CD4-positive, alpha-beta T cell treated with Interleukin-21 for 1 hour (primary cell): ENCODE results near the gene RASSF5.
A peak's percentile ranks its signal among the peaks of the same experiment; 100 is the strongest.

Experiments used
- DNase-seq: peaks from one replicate; pipeline ENCODE4 v3.0.0-alpha.2; 2020

Gene RASSF5

DNA sequence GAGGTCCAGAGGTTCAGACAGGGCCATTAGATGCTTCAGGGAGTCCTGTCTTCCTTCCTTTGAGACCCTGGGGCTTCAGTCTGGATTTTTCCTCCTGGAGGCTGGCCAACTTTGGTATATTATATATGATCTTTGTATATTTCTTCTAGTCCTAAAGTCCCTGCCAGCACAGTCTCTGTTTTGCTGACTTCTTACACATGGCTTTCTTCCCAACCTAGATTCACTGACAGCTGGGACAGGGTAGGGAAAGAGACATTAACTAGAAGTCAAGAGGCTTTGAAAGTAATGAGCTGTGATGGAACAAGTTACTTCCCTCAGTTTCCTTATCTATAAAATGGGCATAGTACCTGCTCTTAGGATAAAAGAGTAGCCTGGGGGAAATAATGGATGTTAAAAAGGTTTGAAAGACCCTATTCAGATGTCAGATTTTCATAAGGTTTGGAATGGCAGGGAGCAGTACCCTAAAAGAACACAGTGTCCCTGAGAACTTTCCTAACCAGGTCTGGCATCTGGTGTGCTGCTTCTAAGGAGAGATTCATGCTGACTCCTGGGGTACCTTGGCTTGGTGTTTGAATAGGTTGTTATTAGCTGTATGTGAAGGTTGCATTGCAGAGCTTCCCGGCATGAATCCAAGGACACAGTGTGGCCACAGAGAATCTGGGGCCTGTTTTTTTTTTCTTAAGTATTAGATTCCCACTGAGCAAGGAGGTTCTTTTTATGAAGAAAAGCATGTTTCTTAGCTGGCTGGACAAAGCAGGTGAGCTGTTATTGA lies 47.6 kb downstream of the RASSF5 start:
- no peak for DNase-seq

DNA sequence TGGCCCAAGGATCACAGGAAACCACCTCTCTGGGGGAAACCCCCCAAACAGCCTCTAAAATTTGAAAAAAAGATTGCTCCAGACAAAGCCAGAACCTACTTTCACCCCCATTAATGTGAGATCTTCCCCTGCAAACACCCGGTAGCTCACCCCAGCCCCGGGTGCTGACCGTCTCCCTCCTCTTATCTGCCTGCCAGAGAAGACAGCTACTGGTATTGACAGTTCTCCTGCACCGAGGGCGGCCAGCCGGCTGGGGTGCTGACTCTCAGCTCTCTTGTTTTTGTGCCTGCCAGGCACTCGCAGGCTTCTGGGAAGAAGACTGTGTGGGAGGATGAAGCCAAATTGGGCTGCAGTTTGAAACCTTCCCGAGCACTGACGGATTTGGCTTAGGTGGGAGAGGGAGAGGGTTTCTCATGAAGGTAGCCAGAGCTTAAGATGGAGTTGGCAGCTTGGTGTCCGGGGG lies 48.2 kb downstream of the RASSF5 start:
- peak; percentile 63 for DNase-seq

DNA sequence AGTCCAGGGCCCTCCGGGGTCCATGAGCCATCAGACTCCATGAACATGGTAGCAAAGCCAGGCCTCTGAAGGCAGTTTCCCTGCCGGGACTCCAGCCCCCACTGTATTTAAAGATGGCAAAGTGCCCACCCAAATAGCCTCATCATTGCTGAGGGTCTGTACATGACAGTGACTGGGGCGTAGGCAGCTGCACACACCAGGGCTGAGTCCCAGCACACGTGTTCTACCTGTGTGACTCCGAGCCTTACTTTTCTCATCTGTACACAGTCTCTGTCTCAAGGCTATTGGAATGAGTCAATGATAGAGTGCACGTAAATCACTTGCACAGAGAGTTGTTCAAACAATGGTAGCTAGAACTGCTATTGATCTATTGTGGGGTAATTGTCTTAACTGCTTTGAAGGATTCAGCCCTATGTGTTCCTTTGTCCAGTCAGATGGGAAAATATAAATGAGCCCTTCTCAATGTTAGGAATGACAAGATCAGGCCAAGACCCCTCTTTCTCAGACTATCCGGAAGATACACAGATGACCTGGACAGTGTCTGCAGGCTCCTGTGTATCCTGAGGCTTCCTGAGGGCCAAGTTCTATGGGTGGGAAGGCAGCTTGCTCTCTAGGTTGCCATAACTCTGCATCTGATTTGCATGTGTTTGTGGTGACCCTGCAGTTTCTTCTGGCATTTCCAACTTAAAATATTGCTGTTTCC lies 48.9 kb downstream of the RASSF5 start:
- no peak for DNase-seq

DNA sequence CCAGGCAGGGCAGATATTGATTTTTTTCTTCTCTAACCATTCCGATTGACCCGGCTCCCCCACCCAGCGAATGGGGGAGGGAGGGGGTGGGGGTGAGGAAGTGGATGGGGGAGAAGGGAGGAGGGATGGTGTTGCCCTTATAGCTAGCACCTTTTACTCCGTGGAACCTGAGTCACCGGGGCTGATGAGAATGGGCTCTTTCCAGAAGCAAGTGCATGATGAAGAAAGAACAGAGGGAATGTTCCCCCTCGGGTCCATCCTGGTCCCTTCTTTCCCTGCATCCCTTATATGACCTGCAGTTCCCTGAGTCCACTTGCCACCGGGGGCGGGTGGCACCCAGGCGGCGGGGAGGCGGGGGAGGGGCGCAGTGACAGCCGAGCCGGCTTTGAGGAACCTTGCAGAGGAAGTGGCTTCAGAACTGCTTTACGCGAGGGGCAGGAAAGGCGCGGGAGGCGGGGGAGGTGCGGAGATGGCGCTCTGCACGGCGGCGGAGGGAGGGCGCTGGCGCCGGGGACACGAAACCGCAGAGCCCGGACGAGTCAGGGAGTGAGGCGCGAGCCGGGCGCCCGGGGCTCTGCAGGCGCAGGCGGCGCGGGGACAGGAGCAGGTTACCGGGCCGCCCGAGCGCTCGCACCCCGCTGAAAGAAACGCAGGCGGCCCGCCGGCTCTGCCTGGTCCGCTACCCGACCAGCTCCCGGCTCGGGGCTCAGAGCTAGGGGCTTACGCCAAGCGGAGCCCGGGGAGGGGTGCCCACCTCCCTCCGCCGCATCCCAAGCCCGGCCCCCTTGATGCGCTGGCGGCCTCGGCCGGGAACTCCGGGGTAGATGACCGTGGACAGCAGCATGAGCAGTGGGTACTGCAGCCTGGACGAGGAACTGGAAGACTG lies 49.7 kb downstream of the RASSF5 start:
- DNase-seq, result peak; percentile 88

DNA sequence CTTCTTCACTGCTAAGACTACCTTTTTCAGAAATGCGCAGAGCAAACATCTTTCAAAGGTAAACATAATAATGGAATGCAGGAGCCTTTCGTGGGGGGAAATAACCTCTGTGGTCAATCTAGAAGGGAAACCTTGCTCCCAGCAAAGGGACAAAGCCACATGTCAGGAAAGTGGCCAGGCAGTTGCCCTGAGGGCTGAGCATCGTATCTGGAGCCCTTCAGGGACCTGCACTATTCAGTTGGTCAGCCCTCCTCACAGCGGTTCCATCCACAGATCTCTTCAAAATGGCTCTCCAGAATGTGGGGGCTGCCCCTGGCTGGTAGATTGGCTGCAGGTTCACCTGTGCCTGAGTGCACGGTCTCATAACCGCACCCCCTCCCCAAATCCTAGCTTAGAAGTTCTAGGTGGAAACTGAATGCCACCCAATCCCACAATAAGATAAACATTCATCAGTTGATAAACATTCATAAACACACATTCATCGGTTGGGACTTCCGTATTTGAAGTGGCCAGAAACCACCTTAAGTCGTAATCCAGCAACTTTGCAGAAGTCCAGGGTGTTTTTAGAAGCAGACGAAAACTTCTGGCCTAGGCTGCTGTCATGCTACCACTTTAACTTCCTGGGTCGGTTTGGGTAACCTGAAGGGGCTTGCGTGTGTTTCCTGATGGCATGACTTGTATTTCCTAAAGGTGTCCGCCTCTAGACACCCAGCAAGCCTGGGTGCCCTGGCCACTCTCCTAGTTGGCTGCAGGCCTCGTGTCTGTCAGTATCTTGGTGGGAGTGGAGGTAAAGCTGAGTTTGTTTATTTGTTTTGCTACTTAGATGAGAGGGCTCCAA lies 50.5 kb downstream of the RASSF5 start:
- peak; percentile 51 for DNase-seq

DNA sequence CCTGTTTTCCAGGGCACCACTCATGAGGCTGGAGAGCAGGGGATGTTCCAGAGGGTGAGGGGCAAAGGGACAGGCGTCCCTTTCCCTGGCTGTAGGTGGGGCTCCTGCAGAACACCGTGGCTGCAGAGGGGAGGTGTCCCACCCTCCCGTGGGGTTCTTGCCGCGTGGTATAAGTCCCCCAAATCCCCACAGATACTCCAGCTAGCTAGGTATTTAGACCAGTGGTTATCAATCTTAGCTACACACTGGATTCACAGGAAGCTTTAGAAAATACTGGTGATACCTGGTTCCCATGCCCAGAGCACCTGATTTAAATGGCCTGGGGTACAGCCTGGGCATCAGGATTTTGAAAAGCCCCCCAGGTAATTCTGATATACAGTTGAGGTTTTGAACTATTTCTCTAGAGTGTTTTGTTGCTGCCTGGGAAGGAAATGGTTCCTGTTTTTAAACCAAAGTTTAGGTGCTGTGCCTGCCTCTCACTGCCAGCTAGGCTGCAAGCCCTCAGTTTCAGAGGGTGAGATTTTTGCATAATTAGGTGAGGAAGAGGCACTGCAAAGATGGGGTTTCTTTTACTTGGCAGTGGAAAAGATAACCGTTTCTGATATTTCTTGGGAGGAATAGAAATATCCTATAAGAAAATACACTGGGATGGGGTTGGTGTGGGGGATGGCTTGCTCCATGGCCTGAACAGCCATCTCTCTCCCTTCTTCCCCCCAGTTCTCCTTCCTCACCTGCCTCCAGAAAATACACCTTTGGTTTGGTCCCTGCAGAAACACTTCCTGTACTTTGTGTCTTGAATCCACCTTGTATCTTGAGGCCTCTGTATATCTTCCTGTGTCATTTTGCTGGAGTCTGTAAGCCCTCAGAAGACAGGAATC lies 51.7 kb downstream of the RASSF5 start:
- DNase-seq, result no peak

DNA sequence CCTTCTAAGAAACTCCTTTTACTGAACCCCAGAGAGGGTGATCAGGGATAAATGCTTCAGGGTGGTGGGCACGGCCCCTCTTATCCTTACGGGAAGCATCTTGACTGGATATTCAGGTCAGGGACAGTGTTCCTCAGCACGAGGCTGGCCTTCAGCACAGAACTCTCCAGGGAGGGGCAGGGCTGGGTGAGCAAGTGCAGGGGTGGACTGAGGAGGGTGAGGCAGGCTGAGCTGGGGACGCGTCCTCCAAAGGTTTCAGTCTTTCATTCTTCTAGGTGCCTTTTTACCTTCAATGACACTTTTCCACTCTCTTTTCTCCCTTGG lies 52.3 kb downstream of the RASSF5 start:
- no peak for DNase-seq

DNA sequence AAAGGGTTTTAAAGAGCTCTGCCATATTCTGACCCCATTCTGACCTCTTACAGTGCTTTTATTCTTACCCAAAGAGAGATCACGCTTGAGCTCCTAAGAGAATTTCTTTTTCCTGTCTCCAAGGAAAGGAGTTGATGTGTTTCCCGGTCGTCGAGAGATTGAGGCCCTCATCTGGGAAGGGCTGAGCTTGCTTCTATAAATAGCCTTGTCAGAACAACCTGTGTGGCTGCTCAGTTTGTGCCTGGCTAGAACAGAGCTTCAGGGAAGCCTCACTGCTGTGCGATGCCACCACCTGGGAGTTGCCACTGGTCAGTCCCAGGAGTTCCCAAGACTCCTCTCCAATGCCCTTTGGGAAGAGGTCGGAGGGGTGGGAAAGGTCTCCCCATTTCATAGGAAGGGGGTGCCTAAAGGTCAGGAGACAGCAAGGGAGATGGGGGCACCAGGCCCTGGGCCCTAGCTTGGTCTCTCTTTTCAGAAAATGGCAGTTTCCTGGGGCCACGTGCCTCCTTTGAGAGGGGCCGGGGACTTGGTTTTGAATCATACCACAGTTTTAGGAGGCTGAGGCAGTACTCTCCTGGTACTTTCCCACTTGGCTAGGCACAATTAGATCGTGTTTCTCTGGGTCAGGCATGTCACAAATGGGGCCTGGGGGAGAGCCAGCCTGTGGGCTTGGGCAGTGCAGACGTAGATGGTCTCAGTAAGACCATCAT lies 52.8 kb downstream of the RASSF5 start:
- no peak for DNase-seq

DNA sequence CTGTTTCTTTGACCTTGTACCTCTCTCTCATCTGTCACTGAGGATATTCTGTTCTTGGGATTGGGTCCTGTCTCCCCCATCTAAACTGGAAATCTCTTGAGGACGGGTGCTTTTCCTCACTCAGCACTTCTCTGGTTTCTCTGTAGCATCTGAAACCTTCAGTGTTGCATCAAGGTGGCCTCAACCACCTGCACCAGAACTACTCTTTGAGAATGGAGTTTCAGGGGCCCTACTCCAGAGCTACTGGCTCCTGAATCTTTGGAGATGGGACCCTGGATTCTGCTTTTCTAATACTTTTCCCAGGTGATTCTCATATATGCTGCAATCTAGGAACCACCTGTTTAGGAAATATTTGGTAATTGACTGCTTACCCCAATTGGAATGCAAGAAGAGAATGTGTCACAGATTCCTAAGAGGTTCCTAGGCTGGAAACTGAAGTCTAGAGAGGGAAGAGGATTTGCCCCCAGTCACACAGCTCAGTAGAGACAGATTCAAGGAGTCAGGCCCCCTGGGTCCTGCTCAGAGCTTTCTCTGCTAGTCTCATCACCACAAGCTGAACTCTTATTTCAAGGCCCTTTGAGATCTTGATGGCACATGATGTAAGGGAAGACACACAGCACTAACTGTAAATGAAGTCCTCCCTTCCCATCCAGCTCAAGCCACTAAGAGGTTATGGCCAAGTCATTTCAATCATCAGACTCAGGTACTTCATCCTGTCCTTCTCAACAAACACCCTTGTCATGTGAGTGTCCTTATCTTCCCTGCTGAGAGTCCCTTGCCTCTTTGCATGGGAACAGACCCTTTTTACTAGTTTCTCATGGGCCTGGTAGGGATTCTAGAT lies 56.3 kb downstream of the RASSF5 start:
- DNase-seq, result no peak

DNA sequence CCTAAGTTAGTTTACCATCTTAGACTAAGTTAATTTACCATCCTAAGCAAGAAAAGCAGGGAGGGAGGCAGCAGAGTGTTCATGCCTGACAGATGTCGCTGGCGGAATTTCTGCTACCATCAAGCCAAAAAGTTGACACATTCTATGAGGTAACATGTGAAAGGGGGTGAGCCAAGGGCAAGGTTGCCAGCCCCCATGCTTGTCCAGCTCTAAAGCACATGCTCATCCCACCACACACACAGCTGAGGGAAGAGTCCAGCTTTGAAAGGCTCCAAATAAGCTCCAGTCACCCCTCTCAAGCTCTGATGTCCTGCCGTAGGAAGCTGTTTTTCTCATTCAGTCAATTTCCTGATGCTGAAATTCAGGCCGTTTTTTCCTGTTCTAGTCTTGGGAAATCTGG lies 58.7 kb downstream of the RASSF5 start:
- no peak for DNase-seq

DNA sequence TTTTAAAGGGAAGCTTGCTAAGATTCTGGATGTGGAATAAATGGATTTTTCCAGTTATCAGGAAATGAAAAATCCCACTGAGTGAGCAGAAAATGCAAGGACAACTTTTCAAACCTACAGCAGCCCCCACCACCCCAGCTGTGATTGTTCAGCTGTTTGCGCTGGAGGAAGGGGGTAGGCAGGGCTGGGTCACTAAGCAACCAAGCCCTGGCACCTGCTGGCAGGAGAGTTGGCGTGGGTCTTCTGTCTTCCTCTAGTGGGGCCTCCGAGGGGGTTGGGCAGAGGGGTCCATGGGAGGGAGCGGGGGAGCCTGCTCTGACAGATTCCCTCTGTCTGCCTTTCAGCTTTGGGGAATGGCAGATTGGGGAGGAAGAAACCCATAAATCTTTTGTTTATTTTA lies 59.7 kb downstream of the RASSF5 start:
- DNase-seq, result no peak

DNA sequence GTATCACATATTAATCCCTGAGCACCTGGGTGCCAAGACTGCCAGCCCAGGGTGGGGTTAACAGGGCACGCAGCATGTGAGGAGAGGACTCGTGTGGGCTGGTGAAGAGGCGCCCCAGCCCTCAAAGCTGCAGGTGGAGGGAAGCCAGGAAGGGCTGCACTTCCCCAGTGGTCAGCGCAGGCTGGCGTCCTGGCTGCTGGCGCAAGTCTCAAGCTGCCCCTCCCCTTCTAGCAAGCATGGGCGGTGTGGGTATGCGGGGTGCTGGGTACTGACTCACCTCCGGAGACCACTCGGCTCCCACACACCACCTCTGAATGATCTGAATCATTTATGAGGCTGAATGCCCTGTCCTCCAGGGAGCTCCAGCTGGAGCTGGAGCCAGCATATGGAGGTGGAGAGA lies 60.9 kb downstream of the RASSF5 start:
- no peak for DNase-seq

DNA sequence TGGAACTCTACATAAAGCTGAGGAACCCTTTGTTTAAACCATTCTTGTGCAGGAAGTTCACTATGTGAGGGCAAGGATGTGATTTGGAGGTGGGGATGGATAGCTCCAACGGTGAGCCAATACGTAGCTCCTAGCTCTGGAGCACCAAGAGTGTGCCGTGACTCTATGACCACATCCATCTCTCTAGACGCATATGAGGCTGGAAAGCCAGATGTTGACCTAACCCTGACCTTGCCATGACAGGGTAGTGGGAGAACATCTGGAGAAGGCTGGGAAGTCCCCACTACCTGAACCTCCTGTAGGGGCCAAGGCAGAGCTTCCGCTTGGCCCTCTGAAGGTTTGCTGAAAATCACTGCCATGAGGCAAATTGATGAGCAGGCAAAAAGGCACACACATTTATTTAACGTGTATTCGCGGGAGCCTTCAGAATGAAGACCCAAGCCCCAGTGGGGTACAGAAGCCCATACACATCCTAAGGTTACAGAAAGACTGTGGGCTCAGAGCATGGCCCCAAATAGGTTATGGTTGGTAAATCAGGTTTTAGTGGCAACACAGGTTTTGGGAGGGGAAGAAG lies 61.5 kb downstream of the RASSF5 start:
- DNase-seq, result no peak

DNA sequence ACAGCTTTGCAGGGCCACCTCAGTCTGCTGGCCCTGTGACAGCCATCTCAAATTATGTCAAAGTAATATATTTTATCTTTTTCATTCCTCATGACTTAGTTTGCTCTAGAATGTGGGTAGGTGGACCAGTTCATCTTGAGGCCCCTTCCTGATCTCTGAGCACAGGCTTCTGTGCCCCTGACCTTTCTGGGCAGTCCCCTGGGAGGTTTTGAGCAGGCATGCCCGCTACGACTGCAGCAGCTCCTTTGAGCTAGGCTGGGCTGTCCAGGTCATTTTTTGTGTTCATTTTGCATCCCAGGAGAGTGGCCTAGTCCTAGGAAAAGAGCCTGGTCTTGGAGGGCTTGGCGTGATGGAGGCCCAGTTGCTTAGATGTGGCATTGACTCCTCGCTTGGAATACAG lies 62.2 kb downstream of the RASSF5 start:
- no peak for DNase-seq

DNA sequence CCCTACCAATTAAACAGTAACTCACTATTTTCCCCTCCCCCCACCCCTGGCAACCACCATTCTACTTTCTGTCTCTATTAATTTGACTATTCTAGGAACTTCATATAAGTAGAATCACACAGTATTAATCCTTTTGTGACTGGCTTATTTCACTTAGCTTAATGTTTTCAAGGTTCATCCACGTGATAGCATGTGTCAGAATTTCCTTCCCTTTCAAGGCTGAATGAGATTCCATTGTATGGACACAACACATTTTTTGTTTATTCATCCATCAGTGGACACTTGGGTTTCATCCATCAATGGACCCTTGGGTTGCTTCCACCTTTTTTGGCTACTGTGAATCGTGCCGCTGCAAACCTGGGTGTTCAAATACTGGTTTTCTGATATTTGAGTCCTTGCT lies 63.2 kb downstream of the RASSF5 start:
- no peak for DNase-seq

DNA sequence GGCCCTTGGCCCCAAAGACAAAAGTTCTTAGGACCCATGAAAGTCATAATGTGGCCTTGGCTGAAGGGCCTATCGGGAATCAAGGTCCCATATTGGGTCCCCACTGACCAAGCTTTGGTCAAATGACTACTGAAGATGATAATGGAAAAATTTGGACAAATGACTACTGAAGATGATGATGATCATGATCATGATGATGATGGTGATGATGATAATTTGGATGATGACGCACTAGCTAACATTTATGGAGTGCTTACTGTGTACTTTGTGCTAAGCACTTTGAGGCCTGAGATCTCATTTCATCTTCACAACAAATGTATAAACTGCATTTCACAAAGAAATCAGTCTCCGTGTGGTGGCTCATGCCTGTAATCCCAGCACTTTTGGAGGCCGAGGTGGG lies 65.5 kb downstream of the RASSF5 start:
- no peak for DNase-seq

DNA sequence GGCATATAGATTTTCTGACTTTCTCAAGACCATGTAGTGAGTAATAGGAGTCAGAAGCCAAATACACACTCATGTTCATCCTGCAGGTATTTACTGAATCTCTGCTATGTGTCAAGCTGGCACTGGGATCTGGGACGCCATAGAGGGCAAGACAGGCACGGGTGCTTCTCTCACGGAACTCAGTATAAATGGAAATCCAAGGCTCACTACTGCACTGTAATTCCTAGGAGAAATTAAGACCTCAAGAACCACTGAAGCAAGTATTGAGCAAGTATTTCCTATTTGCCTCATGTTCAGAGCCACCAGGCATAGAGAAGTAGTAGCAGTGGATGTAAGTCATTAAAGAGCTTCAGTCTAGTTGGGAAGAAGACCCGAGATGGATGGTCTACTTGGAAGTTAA lies 66.0 kb downstream of the RASSF5 start:
- no peak for DNase-seq

DNA sequence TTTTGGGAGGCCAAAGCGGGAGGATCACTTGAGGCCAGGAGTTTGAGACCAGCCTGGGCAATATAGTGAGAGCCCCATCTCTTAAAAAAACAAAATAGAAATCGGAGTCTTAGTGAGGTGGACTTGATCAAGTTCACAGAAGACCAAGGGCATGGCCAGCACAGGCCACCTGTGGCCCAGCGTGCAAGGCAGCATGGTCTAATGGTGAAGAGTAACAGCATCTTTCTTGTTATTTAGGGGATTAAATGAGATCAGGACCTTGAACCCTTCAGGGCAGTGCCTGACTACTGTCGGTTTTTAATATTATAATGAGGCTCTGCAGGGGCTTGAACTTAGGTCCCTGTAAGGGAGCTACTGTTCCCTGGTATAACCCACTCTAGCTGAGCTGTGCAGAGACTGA lies 66.4 kb downstream of the RASSF5 start:
- DNase-seq, result no peak

DNA sequence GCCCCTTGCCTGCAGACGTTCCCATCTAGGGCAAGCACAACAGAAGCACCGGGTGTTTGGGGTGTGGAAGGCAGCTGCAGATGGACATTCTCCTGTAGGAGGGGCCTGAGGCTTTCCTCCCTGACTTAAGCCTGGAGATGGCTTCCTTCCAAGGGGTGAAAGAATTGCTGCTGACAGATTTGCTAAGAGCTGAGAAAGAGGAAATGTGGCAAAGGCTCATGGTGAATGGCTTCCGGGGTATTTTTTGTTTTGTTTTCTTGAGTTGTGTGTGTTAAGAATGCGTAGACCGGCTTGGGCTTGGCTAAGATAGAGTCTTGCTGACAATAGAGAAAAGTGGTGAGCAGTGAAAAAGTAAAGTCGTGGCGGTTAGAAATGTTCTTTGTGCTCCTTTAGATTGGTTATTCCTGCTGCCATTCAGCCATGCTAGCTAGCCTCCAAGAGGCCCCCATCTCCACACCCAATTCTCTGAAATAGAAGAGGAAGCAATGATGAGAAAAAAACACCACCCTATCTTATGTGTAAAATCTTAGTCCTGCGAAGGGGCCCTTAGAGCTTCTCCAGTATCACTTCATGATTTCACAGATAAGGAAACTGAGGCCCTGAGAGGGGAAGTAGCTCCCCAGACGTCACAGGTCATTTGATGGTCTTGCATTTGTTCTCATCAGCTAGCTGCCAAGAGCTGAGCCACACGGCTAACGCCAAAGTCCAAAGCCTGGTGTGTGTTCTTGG lies 68.0 kb downstream of the RASSF5 start:
- peak; percentile 82 for DNase-seq
